ENCODE results near the gene TSKS.
A peak's percentile ranks its signal among the peaks of the same experiment; 100 is the strongest.

Gene TSKS

DNA sequence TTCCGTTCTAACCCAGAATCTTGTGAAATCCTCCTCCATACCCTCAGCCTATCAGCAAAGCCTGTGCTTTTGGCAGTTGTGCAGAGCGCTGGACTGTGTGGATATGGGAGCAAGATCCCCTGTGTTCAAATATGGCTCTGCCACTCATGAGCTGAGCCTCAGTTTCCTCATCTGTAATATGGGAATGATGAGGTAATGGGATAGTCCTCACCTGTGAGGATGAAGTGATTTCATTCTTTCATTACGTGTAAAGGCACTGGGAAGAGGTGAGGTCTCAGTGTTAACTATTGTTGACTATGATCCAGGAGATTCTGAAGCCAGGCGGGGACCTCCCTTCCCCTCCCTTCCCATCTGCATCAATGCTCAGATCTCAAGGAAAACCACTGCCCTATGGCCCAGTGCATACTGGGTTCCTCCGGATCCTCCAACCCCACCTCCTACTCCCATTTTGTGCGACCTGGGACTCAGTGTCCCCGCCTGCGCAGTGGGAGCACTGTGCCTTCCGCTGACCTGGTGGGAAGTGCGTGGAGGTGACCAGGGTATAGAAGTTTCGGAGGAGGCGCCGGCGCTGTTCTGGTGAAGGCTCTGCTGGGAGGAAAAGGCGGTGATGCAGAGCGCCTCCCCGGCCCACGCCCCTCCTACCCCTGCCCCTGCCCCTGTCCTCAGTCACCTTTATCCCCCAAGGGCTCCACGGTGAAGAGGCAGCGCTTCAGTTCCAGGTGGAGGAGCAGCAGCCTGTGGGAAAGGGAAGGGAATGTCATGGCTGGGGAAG, 45.0 kb upstream of the TSKS start:
- Histone ChIP-seq H3K4me3 (ENCODE audit: low read depth, low read length) (no peak overlapping the region), H3K9me3 (ENCODE audit: control insufficient read depth, insufficient read depth, low read depth, low read length) (no peaks in the 10 kb centered on the region), H3K27ac (ENCODE audit: extremely low read depth, low read depth, low read length) (no peak overlapping the region), H3K4me1 (ENCODE audit: control insufficient read depth, insufficient read depth, low read length) (no peaks in the 10 kb centered on the region; the same call in 1 of the 2 replicates), H3K36me3 (ENCODE audit: control insufficient read depth in 2 of 2, insufficient read depth in 1 of 2, low read length in 2 of 2) (peaks cover 15 to 46% of the 10 kb centered on the region in 2 experiments; a peak in 2 of 3 replicates)
- POLR2A ChIA-PET, result interaction anchor here (0.6 kb wide), 2 partner anchors 20 kb away, joined by 3 to 7 read pairs; no protein-coding TSS in a partner anchor
- no peak for TF ChIP-seq ZNF155 (tag by site-specific recombination; IDR thresholded peaks at IDR 0.05)
- TF ChIP-seq ZNF610 (tag by site-specific recombination; IDR thresholded peaks at IDR 0.05; ENCODE audit: borderline replicate concordance), result no peak
- no peak for TF ChIP-seq ZNF624 (tag by site-specific recombination; IDR thresholded peaks at IDR 0.05)
- no peak for TF ChIP-seq KLF10 (tag by site-specific recombination; IDR thresholded peaks at IDR 0.05)
- no peak for TF ChIP-seq ZNF654 (tag by site-specific recombination; IDR thresholded peaks at IDR 0.05; ENCODE audit: low read depth)
- no peak for TF ChIP-seq ZIC2 (tag by site-specific recombination; IDR thresholded peaks at IDR 0.05)
- TF ChIP-seq ZNF37A (tag by site-specific recombination; IDR thresholded peaks at IDR 0.05), result no peak
- TF ChIP-seq EGR2 (tag by site-specific recombination; IDR thresholded peaks at IDR 0.05; ENCODE audit: low read depth), result 0 out of 2 replicates have a peak, but pooled peaks have one; percentile 14
- CTCF ChIA-PET, result no interaction called here

GRCh38 chr19:49807058-49807903, 44.2 kb upstream of the TSKS start:
- POLR2A ChIA-PET, result no interaction called here
- CTCF ChIA-PET, result interaction anchor here (0.7 kb wide), 1 partner anchor 41 kb away, joined by 3 read pairs; no protein-coding TSS in a partner anchor
- Histone ChIP-seq H3K4me1 (ENCODE audit: control insufficient read depth, insufficient read depth, low read length) (no peaks in the 10 kb centered on the region; the same call in 1 of the 2 replicates), H3K4me3 (ENCODE audit: low read depth, low read length) (no peak overlapping the region), H3K27ac (ENCODE audit: extremely low read depth, low read depth, low read length) (no peak overlapping the region), H3K9me3 (ENCODE audit: control insufficient read depth, insufficient read depth, low read depth, low read length) (no peaks in the 10 kb centered on the region), H3K36me3 (ENCODE audit: control insufficient read depth in 2 of 2, insufficient read depth in 1 of 2, low read length in 2 of 2) (peaks cover 15 to 51% of the 10 kb centered on the region in 2 experiments; a peak in 2 of 3 replicates)
- TF ChIP-seq MZF1 (tag by site-specific recombination; IDR thresholded peaks at IDR 0.05; ENCODE audit: borderline replicate concordance) (no peak), ZNF488 (tag by site-specific recombination; IDR thresholded peaks at IDR 0.05) (no peak), ZNF704 (tag by site-specific recombination; IDR thresholded peaks at IDR 0.05) (no peak), ZNF140 (tag by site-specific recombination; IDR thresholded peaks at IDR 0.05) (no peak), ZNF221 (tag by site-specific recombination; IDR thresholded peaks at IDR 0.05; ENCODE audit: borderline replicate concordance) (no peak), ZNF280D (tag by site-specific recombination; IDR thresholded peaks at IDR 0.05) (no peak), ZNF837 (tag by site-specific recombination; IDR thresholded peaks at IDR 0.05) (no peak), ZNF350 (tag by site-specific recombination; IDR thresholded peaks at IDR 0.05) (no peak), KLF7 (tag by site-specific recombination; IDR thresholded peaks at IDR 0.05; ENCODE audit: borderline replicate concordance) (no peak), ZNF23 (tag by site-specific recombination; IDR thresholded peaks at IDR 0.05; ENCODE audit: borderline replicate concordance) (no peak), ZNF394 (tag by site-specific recombination; IDR thresholded peaks at IDR 0.05; ENCODE audit: borderline replicate concordance) (no peak), ZNF768 (tag by site-specific recombination; IDR thresholded peaks at IDR 0.05) (no peak)
- TF ChIP-seq, protein P1, sequence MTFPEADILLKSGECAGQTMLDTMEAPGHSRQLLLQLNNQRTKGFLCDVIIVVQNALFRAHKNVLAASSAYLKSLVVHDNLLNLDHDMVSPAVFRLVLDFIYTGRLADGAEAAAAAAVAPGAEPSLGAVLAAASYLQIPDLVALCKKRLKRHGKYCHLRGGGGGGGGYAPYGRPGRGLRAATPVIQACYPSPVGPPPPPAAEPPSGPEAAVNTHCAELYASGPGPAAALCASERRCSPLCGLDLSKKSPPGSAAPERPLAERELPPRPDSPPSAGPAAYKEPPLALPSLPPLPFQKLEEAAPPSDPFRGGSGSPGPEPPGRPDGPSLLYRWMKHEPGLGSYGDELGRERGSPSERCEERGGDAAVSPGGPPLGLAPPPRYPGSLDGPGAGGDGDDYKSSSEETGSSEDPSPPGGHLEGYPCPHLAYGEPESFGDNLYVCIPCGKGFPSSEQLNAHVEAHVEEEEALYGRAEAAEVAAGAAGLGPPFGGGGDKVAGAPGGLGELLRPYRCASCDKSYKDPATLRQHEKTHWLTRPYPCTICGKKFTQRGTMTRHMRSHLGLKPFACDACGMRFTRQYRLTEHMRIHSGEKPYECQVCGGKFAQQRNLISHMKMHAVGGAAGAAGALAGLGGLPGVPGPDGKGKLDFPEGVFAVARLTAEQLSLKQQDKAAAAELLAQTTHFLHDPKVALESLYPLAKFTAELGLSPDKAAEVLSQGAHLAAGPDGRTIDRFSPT (tag by site-specific recombination; IDR thresholded peaks at IDR 0.05), result no peak
- TF ChIP-seq, protein P2, sequence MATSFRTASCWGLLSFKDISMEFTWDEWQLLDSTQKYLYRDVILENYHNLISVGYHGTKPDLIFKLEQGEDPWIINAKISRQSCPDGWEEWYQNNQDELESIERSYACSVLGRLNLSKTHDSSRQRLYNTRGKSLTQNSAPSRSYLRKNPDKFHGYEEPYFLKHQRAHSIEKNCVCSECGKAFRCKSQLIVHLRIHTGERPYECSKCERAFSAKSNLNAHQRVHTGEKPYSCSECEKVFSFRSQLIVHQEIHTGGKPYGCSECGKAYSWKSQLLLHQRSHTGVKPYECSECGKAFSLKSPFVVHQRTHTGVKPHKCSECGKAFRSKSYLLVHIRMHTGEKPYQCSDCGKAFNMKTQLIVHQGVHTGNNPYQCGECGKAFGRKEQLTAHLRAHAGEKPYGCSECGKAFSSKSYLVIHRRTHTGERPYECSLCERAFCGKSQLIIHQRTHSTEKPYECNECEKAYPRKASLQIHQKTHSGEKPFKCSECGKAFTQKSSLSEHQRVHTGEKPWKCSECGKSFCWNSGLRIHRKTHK (tag by site-specific recombination; IDR thresholded peaks at IDR 0.05), result no peak
- TF ChIP-seq, protein P3, sequence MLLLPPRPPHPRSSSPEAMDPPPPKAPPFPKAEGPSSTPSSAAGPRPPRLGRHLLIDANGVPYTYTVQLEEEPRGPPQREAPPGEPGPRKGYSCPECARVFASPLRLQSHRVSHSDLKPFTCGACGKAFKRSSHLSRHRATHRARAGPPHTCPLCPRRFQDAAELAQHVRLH (tag by site-specific recombination; IDR thresholded peaks at IDR 0.05), result no peak
